HCEC 1CT (cell line): ENCODE data around the gene BRAT1.
A peak's percentile ranks its signal among the peaks of the same experiment; 100 is the strongest.

Experiments
- DNase-seq: peaks from one replicate; pipeline ENCODE4 v3.0.0-alpha.2; 2017

BRAT1 gene

DNA sequence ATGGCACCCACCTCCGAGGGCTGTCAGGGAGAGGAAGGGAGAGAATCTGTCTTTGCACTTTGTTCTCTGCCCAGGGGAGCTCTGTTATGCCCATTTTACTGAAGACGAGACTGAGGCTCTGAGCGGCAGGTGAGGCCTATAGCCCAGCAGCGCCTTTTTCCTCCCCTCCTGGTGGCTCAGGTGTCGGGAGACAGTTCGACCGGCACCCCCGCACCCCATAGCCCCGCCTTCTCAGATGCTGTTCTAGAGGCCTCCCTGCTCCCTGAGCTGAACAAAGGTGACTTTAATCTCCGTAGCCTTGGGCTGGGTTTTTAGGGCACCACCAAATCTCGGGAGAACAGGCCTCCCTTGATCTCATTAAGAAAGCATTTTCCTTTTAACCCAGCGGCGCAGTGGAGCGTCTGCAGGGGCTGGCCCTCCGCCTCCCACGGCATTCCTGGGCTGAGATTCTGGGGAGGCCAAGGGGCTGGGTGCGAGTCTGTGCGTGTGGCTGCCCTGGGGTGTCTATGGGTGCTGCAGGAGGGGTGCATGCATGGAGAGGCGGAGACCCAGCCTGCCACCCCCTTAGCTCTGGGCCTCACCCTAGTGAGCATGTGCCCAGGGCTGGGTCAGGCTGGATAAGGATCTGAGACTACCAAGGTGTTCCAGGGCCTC lies 32.4 kb downstream of the BRAT1 start:
- no peak for DNase-seq

DNA sequence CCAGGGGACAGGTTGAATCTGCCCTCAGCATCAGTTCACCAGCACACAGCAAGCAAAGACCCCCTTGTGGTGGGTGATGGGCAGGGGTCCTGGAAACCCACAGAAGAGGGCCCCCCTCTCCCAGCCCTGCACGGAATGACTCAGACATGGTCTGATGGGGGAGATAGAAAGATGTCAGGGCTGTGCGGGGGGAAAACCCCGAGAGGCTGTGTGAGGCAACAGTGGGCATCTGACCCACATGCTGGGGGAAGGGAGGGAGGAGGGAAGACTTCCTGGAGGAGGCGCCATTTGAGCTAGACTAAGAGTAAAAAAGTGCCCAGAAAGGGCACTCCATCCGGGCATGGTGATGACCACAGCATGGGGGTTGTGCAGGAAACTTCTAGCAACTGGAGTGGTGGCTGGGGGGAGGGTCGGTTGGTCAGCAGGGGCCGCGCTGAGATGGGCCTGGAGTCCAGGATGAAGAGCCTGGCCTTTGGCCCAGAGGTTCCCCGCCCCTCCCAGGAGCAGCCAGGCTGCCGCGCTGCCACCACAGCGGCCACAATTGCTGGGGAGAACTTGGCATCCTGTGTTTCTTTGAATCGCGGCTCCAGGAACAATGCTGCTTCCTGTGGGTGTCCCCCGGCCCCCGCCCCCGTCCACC lies 33.3 kb downstream of the BRAT1 start:
- no peak for DNase-seq

DNA sequence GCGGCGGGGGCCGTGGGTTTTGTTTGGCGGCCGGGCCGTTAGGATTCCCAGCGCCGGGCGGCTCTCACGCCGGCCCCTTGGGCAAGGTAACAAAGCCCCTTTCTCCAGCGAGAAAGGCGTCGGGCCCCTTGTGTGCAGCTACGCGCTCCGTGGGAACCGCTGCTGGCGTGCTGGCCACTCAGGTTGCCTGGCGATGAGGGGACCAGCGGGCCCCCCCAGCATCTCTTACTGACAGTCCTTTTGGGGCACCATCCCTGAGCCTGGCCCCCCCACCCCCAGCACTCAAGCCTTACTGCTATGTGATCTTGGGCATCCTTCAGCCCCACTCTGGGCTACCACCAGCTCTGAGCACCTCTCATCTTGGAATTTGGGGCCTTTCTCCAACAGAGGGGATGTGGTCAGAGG lies 34.0 kb downstream of the BRAT1 start:
- no peak for DNase-seq

DNA sequence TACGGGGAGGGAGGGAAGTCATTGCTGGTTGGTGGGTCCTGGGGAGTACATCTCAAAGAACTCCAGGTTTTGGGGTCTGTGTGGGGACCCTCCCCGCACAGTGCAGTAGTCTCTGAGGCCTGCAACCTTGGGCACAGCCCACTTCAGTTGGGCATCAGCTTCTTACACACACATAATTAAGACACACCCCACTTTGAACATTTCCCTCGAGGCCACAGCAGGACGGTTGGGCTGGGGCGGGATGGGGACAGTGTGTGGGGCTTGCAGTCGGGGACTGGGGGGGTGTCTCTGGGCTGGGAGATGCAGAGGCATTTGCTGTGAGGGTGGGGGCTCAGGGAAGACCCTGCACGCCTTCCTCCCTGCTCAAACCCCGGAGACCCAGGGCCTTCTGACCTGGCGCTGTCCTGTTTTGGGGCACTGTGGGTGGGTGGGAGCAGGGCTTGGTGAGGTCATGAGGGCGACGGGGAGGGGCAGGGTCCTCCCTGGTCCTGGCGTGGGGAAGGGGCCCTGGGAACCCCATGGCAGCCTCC lies 34.5 kb downstream of the BRAT1 start:
- no peak for DNase-seq

DNA sequence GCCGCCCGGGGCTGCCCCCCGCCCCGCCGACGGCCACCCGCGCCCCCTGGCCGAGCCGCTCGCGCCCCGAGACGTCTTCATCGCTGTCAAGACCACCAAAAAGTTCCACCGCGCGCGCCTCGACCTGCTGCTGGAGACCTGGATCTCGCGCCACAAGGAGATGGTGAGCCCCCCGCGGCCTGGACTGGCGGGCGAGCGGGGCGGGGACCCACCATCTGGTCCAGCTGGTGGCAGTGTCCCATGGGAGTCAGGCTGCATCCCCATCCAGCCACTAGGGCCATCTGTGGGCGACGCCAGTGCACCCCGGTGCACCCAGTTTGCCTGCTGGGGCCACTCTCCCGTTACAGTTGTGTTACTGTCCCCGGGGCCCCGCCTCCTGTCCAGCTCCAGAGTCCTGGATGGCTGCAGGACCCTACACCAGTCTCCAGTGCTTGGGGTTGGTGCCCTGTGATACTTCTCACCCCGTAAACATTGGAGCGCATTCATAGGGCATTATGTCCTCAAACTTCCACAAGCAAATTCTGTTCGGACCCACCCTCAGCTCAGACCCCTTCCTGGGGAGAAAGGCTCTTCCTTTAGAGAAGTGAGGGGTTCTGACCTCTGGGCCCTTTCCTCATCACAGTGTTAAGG lies 35.1 kb downstream of the BRAT1 start:
- no peak for DNase-seq

DNA sequence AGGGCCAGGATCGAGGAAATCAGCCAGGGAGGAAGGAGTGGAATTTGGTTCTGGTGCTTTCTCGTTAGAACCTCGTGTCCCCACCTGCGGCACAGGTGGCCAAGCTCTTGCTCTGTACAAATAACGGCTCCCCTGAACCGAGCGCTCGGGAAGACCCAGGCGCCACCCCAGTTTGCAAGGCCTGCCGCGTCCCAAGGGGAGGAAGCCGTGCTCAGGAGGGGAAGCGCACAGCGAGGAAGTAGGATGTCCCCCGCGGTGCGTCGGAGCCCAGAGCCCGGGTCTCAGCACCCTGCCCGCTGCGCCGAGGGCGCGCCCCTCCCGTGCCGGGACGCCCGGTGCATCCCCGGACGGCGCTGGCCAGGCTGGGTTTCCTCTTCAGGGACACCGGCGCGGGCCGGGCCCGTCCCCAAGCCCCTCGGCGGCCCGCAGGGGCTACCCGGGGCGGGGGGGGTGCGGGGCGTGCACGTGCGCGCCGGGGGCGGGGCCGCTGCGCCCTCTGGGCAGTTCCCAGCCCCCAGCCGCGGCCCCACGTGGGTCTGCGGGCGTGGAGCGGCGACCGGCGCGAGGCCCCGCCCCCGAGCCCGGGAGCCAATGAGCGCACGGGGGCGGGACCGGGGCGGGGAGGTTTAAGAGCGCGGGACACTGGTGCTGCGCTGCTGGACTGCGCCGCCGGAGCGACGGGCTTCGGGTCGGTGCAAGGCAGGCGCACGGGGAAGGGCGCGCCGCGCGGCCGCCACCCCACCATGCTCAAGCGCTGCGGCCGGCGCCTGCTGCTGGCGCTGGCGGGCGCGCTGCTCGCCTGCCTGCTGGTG lies 36.0 kb downstream of the BRAT1 start, which contains the start of gene LFNG:
LFNG (plus strand) TSS at position 656 of the 812 bp plus-strand sequence; CDS start at position 744, 88 bp downstream.
- DNase-seq: peak; percentile 84

DNA sequence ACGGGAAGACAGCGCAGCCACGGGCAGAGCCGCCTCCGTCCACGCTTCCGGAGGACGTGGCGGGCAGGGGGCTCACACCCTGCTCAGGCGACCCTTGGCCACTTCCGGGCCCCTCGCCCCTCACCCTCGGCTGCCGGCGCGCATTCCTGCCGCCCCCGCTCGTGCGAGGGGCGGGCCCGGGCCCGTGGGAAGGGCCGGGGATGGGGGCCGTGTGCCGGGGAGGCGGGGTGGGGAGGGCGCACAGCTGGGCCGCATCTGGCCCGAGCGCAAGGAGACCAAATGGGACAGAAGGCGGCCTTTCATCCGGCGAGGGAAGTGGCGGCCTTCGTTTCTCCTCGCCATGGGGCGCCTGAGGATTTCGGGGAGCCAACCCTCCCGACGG lies 36.6 kb downstream of the BRAT1 start:
- DNase-seq: no peak

DNA sequence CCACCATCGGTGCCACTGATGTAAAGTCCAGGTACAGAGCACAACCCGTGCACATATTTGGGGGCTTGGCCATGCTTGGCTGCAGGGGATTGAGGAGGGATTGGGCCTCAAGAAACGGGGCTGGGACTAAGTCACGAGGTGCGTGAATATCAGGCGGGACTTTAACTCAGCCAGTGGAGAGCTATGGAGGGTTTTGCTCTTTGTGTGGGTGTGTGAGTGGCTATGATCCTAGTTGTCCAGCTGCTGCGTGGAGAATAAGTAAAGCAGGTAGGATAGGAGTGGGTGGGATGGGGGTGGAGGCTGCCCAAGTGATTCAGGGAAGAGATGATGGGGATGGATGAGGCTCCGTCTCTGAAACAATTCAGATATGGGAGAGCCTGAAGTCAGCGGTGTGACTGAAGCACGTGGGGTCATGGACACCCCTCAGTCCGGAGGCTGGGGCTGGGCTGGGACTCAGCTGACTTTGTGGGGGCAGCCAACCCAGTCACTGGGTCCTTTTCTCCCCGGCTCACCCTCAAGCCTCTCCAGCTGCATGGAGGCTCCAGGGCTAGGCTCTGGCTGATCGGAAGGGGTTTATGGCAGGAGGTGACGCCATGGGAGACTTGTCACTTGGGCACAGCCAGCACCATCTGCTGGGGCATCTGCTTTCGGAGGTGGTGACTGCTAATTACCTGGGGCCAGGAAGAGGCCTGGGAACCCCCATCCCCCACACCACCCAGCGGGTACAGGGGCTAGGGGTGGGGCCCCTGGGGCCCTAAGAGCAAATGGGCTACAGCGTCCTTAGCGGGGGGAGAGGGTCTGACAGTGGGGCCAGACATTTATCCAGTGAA lies 37.4 kb downstream of the BRAT1 start:
- no peak for DNase-seq

DNA sequence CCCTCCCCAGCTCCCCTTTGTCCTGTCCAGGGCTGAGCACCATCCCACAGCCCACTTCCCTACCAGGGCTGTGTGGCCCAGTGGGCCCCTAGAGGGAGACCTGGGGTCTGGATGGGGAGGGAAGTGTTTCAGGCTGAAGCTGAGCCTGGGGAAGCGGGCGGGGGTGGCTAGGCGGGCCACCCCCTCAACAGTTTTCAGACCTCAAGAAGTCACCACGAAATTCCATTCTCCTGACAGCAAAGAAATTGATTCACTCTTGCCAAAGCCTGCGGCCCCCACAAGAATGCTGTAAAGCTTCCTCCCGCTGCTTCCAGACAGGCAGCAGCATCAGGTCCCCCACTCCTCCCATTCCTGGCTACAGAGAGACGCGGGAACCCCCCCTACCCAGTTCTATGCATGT lies 38.3 kb downstream of the BRAT1 start:
- peak; percentile 79 for DNase-seq

DNA sequence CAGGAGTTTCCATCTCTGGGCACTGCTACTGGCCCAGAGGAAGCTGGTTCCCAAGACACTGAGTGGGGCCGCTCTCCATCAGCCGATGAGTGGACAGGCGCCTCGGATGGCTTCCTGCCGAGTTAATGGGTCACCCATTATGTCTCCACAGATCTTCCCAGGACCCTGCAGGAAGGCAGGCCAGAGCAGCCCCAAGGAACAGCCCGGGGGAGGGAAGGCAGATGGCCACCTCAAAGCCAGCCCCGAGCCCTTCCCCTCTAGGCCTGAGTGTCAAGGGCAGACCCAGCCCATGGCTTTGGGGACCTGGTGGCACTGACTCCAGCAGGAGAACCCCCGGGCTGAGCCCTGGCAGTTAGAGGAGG lies 39.1 kb downstream of the BRAT1 start:
- DNase-seq: no peak

DNA sequence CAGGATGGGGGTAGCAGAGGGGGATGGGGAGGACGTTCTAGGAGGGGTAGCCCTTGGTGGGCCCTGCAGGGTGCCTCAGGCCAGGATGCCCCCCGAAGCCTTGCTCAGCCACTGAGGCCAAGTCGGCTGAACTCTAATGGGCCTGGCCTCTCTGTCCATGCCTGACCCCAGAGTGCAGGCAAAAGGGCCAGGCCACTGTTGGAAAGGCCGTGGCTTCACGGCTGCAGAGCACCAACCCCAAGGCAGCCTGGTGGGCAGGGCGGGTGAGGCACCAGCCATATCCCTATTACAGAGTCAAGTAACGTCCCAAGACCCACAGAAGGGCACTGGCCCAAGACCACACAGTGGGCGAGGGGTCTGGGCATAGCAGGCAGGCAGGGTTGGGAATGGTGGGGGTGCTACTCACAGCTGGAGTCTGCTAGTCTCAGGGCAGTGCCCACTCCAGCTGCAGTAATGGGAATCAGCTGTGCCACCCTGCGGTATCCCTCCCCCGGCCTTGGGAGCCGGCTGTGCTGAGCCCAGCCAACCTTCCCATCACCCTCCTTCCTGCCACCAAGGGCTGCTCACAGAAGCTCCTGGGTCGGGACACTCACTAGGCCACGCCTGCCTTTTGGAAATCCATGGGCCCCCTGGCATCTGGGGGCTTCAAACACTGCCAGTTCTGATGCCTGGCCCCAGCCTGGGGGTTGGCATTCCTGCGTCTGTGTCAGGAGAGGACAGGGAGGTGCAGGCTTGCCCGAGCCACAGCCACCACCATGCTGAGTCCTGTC lies 39.7 kb downstream of the BRAT1 start:
- DNase-seq: no peak

DNA sequence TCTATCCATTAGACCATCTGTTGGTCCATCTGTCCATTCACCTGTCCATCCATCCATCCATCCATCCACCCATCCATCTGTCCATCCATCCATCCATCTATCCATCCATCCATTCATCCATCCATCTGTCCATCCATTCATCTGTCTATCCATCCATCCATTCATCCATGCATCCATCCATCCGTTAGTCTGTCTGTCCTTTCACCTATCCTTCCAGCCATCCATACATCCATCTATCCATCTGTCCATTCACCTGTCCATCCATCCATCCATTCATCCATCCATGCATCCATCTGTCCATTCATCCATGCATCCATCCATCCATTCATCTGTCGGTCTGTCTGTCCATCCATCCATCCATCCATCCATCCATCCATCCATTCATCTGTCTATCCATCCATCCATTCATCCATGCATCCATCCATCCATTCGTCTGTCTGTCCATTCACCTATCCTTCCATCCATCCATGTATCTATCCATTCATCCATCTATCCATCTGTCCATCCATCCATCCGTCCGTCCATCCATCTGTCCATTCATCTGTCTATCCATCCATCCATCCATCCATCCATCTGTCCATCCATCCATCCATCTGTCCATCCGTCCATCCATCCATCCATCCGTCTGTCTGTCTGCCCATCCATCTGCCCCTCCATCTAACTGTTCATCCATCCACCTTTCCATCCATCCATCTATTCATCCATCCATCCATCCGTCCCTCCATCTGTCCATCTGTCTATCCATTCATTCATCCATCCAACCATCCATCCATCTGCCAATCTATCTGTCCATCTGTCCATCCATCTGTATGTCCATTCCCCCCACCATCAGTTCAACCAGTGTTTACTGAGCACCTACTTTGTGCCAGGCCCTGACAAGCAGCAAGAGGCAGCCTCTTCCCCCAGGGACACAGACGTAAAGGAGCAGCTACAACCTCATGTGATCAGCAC lies 40.6 kb downstream of the BRAT1 start:
- DNase-seq: no peak

DNA sequence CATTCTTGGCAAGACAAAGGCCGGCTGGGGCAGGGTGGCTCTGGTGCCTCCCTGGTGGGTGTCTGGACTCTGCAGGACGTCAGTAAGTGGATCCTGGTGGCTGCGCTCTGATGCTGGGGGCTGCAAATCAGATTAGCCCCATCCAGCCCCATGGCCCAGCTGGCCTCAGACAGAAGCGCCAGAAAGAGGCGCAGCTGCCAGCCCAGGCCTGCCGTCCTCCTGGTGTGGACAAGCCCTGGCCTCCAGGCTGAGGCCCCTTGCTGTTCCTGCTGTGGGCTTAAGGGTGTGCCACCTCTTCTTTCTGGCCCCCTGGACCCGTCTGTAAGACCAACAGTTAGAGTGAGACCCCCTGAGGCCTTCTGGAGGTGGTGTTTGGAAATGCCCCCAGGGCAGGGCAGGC lies 41.6 kb downstream of the BRAT1 start:
- no peak for DNase-seq

DNA sequence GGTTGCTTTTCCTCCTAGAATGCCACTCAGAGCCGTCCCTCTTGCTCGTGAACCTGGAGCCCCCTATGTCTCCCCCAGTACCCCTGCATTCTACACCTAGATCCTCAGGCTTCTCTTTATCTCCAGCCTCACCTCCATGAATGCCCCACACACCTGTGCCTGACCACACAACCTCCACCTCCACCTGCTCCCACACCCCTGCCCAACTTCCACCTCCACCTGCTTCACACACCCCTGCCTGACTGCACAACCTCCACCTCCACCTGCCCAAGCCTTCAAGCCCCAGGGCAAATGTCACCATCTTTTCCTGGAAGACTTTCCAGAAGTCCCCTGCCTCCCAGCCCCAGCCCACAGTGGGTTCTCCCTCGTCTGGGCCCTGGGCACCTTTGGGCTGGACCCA lies 42.6 kb downstream of the BRAT1 start:
- DNase-seq: no peak

DNA sequence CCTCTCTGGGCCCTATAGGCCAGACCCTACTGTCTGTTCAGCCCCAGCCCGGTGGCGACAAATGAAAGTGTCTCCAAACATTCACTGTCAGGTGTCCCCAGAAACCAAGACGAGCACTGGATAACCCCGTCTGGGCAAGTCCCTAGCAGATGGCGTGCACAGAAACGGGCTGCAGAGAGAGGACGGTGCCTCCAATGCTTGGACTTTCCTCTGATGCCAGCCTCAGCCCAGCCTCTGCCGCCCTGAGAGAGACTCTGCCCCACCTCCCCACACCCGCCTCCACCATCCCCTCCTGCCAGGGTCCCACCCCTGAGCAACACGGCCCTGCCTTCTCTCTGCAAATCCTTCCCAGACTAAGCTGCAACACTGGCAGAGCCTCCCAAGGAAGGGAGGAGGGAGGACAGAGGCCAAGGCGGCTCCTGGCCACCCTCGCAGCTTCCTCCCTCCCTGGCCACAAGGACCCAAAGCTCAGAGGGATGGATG lies 43.1 kb downstream of the BRAT1 start:
- no peak for DNase-seq

DNA sequence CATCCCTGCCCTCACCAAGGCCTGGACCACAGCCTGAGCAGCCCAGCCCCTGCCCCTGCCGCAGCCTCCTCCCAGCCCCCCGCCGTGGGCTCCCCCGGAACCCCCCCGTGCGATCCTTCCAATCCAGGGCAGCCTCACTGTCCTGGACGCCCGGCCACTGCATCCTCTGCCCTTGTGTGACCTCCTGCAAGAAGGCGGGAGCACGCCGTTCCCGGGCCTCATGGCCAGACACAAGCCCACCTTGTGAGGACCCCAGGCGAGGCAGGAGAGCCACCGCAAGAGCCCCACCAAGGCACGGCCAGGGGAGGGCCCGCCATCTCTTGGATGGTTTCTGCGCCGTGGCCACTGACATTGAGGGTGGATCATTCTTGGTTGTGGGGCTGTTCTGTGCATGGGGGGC lies 43.6 kb downstream of the BRAT1 start:
- DNase-seq: no peak

DNA sequence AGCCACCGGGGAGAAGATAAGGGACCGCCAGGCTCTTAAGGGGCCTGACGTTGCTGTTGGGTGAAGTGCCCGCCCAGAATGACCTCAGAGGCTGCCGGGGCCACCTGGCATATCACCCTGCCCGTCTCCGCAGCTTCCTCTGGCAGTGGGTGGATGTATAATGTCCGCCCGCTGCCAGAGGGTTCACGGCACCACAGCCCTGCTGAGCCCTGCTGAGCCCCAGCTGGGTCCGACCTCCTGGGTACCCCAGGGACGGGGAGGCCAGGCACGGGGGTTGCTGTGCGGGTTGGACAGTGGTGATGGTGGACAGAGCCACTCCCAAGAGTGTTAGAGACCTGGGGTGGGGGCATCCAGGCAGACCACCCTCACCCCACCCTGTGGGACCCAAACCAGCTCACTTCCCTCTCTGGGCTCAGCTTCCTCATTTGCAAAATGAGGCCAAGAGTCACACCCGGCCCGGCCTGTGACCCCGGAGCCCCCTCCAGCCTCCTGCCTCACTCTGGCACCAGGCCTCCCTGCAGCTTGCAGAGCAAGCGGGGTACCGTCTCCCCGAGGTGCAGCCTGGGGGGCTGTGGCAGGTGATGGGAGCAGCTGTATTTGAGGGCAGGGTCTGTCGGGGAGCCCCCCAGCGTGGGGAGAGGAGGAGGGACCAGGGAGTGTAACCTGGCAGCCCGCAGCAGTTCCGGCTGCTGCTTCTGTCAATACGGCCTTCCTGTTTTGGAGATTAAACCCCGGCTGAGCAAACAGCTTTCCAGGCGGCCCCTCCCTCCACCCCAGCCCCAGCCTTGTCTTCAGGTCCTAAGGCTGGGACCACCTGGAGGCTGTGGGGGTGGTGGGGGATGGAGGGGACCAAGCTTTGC lies 44.2 kb downstream of the BRAT1 start:
- DNase-seq: no peak

DNA sequence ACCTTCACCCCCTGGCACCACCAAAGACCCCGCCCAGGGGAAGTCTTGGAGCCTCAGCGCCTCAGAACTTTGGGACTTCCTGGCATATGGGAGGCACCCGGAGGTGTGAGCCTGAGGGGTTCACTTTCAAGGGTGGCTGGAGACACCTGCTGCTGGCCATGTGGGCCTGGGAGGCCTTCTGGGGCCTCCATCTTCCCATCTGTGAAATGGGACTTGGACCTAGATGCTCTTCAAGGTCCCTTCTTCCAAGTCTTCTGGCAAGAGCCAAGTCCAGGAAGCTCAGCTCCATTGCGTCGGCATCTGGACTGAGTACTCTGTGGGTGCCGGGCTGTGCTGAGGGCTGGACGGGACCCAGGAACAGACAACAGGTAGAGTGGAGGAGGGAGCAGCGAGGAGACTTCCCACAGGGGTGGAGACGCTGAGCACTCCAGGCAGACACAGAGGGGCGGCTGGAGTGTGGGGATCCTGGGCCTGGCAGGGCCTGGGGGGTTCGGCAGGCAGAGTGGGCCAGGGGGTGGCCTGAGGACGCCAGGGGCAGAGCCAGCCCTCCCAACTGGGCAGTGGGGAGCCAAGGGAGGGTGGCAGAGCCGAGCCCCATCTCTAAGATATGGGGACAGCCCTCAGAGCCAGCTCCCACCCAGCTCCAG lies 45.1 kb downstream of the BRAT1 start:
- DNase-seq: no peak
